HPDE6-E6E7 (cell line): ENCODE data around the gene DESI2.

ENCODE experiments used
- DNase-seq: peaks from one replicate; pipeline ENCODE4 v3.0.0; 2011; ENCODE audit warnings: missing footprints; ENCODE audit errors: extremely low spot score

DESI2 gene

GRCh38 chr1:244751271-244751895 lies 98.5 kb downstream of the DESI2 start:
- DNase-seq, result no peak

GRCh38 chr1:244755673-244756072 lies 102.7 kb downstream of the DESI2 start:
- DNase-seq, result no peak

GRCh38 chr1:244757091-244757939 lies 104.4 kb downstream of the DESI2 start:
- DNase-seq, result no peak
